VCaP (cell line): ENCODE measurements around the gene CNTLN.
"Not testable (repeated sequence)": the region's sequence is repeated elsewhere in the genome, so short reads cannot be mapped to it uniquely, and the experiment has no call there.

Experiments used
- H3K27ac ChIP-seq: fragments of 450-650 bp; 2 replicates; pipeline ENCODE4 v1.5.1; 2017
- CTCF ChIP-seq: fragments of 450-650 bp; conservative IDR thresholded peaks from 2 replicates; pipeline ENCODE4 v1.5.1; 2017; ENCODE audit warnings: mild to moderate bottlenecking, moderate library complexity

CNTLN gene

GRCh38 chr9:17519761-17520160, 384.9 kb downstream of the CNTLN start:
- peak overlapping the region; percentile 79 for H3K27ac ChIP-seq
- TF ChIP-seq CTCF: no peak

GRCh38 chr9:17520268-17521064, 385.6 kb downstream of the CNTLN start:
- TF ChIP-seq CTCF: no peak
- H3K27ac ChIP-seq: peak overlapping the region; percentile 79

DNA sequence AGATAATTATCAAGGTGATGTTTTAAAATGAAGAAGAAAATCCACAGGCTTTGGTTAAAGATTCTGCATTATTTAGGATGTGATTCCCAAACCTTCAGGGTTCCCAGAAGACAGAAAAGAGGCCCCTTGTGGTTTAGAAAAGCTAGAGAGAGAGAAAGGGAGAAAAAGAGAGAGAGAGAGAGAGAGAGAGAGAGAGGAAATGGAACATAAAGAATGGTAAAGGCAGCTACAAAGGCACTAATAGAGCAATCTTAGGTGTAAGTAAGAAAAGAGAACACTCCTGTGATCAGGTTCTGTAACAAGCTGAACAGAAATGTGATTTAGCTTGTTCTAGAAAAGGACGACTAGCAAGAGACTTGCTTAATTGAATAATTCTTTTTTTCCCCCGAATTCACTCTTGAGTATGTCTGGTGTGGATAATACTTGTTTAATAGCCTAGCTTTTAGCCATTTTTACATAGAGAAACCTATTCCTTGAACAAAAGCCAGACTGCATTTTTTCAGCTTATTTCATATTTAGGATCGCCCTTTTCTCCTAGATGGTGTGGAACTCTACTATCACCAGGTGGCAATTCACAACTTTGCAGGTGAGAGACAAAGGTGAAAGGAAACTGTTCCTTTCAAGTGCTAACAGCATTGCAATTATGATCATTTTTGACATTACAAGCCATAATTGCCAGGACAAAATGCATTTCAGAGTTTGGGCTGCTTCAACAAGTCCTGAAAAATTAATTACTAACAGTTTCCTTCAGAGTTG, 386.4 kb downstream of the CNTLN start:
- TF ChIP-seq CTCF: peak; percentile 90
- peak overlapping the region; percentile 79 for H3K27ac ChIP-seq

DNA sequence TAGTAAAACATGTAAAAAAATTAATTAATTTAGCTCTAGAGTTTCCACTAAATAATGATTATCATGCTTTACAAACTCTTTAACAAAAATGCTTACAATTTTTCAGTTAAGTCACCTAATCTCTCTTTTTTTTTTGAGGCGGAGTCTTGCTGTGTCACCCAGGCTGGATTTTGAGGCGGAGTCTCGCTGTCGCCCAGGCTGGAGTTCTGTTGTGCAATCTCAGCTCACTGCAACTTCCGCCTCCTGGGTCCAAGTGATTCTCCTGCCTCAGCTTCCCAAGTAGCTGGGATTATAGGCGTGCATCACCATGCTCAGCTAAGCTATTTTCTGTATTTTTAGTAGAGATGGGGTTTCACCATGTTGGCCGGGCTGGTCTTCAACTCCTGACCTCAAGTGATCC, 391.9 kb downstream of the CNTLN start:
- H3K27ac ChIP-seq: not testable (repeated sequence)

DNA sequence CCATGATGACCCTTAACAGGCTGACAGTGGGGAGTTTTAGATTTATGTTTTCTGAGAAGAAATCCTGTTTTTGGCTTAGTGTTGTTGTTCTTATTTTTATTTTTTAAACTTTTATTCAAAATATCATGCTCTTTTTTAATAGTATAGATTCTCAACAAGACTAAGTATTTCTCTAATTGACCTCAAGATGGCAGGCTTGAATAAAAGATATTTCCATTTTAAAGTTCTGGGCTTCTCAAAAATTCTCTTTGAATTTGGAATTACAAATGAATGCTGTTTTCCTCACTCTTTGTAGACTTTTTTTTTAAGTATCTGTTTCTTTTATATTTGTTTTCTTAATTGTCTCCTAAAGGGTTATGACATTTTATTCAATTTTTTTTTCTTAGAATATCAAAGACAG, 394.0 kb downstream of the CNTLN start:
- TF ChIP-seq CTCF: peak; percentile 72
- no peak overlapping the region for H3K27ac ChIP-seq

DNA sequence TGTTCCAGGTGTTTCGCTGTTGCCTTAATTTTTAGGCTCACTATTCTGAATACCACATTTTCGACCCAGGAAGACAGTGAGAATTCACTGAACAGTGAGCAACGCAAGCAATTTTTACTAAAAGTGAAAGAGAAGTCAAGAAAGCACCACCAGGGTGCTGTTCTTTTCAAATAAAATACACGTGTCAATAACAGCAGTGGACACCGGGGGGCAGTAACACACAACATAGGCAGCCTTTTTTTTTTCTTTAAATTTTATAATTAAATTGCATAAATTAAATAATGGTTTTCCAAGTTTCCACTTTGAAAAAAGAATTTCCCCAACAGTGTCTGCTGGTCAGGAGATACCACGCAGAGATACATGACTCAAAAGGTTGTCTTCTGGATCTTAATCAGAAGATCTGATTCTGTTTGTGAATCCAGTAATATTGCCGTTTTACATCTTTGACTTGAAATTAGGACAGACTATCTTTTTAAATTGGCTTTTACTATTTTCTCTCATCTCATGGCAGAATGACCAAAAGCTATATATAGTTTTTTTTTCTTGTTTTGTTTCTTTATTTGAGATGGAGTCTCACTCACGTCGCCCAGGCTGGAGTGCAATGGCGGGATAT, 396.9 kb downstream of the CNTLN start:
- peak; percentile 94 for TF ChIP-seq CTCF
- H3K27ac ChIP-seq: no peak overlapping the region

DNA sequence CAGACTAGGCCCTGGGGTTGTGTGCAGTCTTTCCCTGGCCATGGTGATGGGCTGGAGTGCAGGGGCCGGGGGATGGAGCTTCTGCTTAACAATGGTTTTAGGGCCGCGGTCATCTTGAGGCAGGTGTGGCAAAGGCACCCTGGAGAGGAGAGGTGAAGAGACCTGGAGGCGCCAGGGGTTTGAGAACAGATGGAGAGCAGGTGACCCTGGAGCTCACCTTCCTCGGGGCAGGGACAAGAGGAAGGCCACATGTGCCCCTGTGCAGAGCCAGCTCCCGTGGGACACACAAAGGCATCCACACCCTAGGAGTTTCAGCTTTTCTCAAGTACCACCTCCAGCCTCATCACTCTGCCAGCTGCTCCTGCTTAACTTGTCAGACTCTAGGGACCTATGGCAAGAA, 397.6 kb downstream of the CNTLN start:
- no peak overlapping the region for H3K27ac ChIP-seq
- TF ChIP-seq CTCF: no peak
